ENCODE measurements around the gene HDDC3.
A peak's percentile ranks its signal among the peaks of the same experiment; 100 is the strongest.

Gene HDDC3

GRCh38 chr15:90884719-90885431 lies 47.5 kb downstream of the HDDC3 start:
- peak overlapping the region; percentile 77 for H4K8ac ChIP-seq (ENCODE audit: low read length)
- peak overlapping the region; percentile 92 for H4K91ac ChIP-seq (ENCODE audit: low read length)
- no peak overlapping the region for H3K23ac ChIP-seq (ENCODE audit: low read length in 2 of 2)
- H3K18ac ChIP-seq (ENCODE audit: low read depth in 1 of 2, low read length in 2 of 2): peak overlapping the region; percentile 77 to 92
- H3K79me1 ChIP-seq (replicated peaks; ENCODE audit: low read length, poor library complexity, severe bottlenecking): peaks cover 14% of the 10 kb centered on the region
- H3K27me3 ChIP-seq (ENCODE audit: control insufficient read depth in 1 of 2, insufficient read depth in 1 of 2, low read length in 2 of 2): no peaks in the 10 kb centered on the region
- peak overlapping the region in 1 of 2 experiments; percentile 97 for H3K14ac ChIP-seq (ENCODE audit: low read length in 2 of 2)
- peak overlapping the region; percentile 99 for H2BK120ac ChIP-seq (ENCODE audit: low read depth, low read length)
- H3K36me3 ChIP-seq (ENCODE audit: control insufficient read depth in 1 of 2, insufficient read depth in 2 of 2, low read depth in 1 of 2, low read length in 2 of 2): peaks cover 45 to 53% of the 10 kb centered on the region in 2 experiments
- H2BK12ac ChIP-seq (ENCODE audit: low read length in 2 of 2): peak overlapping the region in 1 of 2 experiments; percentile 86
- H2BK5ac ChIP-seq (ENCODE audit: low read depth, low read length, poor library complexity, severe bottlenecking): no peak overlapping the region
- H3K4me3 ChIP-seq (ENCODE audit: insufficient read depth in 1 of 2, low read depth in 1 of 2, low read length in 2 of 2): peak overlapping the region; percentile 55 to 78
- H3K4me1 ChIP-seq (ENCODE audit: control insufficient read depth, insufficient read depth, low read depth, low read length): peaks cover 30% of the 10 kb centered on the region
- peak overlapping the region; percentile 93 for H3K9ac ChIP-seq (ENCODE audit: low read length)
- no peak overlapping the region for H3K27ac ChIP-seq (ENCODE audit: low read length, poor library complexity, severe bottlenecking)
- H2BK15ac ChIP-seq (ENCODE audit: low read depth, poor library complexity, severe bottlenecking): peak overlapping the region; percentile 96
- 71% methylated on average over 15 of the region's 16 CpGs for WGBS
- peak overlapping the region; percentile 0 for H2AK5ac ChIP-seq (ENCODE audit: low read length, severe bottlenecking)
- H3K4ac ChIP-seq (ENCODE audit: low read depth in 1 of 2, low read length in 2 of 2): peak overlapping the region; percentile 45 to 88
- peak overlapping the region; percentile 76 for H3K4me2 ChIP-seq (ENCODE audit: low read length, poor library complexity, severe bottlenecking)
- H3K9me3 ChIP-seq (ENCODE audit: control insufficient read depth, low read length): no peaks in the 10 kb centered on the region
- H2AFZ ChIP-seq (ENCODE audit: low read depth, low read length): peak overlapping the region; percentile 33
- peak; percentile 10 for DNase-seq

- WGBS: 9% methylated on average over 57 of the region's 58 CpGs
- Histone ChIP-seq H2BK5ac (ENCODE audit: low read depth, low read length, poor library complexity, severe bottlenecking) (no peak within 1 kb of the TSS), H3K4me3 (ENCODE audit: insufficient read depth in 1 of 2, low read depth in 1 of 2, low read length in 2 of 2) (peak within 1 kb of the TSS; percentile 55 to 78), H2AK5ac (ENCODE audit: low read length, severe bottlenecking) (peak within 1 kb of the TSS; percentile 0), H2BK15ac (ENCODE audit: low read depth, poor library complexity, severe bottlenecking) (peak within 1 kb of the TSS; percentile 96), H3K79me1 (replicated peaks; ENCODE audit: low read length, poor library complexity, severe bottlenecking) (peaks cover 15% of the 10 kb centered on the region), H3K9me3 (ENCODE audit: control insufficient read depth, low read length) (no peaks in the 10 kb centered on the region), H3K14ac (ENCODE audit: low read length in 2 of 2) (peak within 1 kb of the TSS in 1 of 2 experiments; percentile 97), H3K36me3 (ENCODE audit: control insufficient read depth in 1 of 2, insufficient read depth in 2 of 2, low read depth in 1 of 2, low read length in 2 of 2) (peaks cover 46 to 54% of the 10 kb centered on the region in 2 experiments), H4K91ac (ENCODE audit: low read length) (peak within 1 kb of the TSS; percentile 92), H3K27me3 (ENCODE audit: control insufficient read depth in 1 of 2, insufficient read depth in 1 of 2, low read length in 2 of 2) (no peaks in the 10 kb centered on the region), H3K9ac (ENCODE audit: low read length) (peak within 1 kb of the TSS; percentile 93), H2BK120ac (ENCODE audit: low read depth, low read length) (peak within 1 kb of the TSS; percentile 99), H2AFZ (ENCODE audit: low read depth, low read length) (peak within 1 kb of the TSS; percentile 57), H4K8ac (ENCODE audit: low read length) (peak within 1 kb of the TSS; percentile 98), H3K27ac (ENCODE audit: low read length, poor library complexity, severe bottlenecking) (peak within 1 kb of the TSS; percentile 12), H3K4me1 (ENCODE audit: control insufficient read depth, insufficient read depth, low read depth, low read length) (peaks cover 24% of the 10 kb centered on the region), H3K4ac (ENCODE audit: low read depth in 1 of 2, low read length in 2 of 2) (peak within 1 kb of the TSS; percentile 88 to 92), H2BK12ac (ENCODE audit: low read length in 2 of 2) (peak within 1 kb of the TSS in 1 of 2 experiments; percentile 86), H3K18ac (ENCODE audit: low read depth in 1 of 2, low read length in 2 of 2) (peak within 1 kb of the TSS; percentile 85 to 92), H3K4me2 (ENCODE audit: low read length, poor library complexity, severe bottlenecking) (peak within 1 kb of the TSS; percentile 76), H3K23ac (ENCODE audit: low read length in 2 of 2) (no peak within 1 kb of the TSS)
- DNase-seq: peak; percentile 56
Observed at GRCh38 chr15:90883976-90884718, 48.2 kb downstream of the HDDC3 start, which contains the start of gene FES. TSS of gene FES (plus strand) at chr15:90884504. CDS start at chr15:90885046, 542 bp downstream.

- H4K91ac ChIP-seq (ENCODE audit: low read length): peak overlapping the region; percentile 80
- peak overlapping the region; percentile 12 for H3K27ac ChIP-seq (ENCODE audit: low read length, poor library complexity, severe bottlenecking)
- peak overlapping the region; percentile 99 for H2BK120ac ChIP-seq (ENCODE audit: low read depth, low read length)
- peaks cover 17% of the 10 kb centered on the region for H3K79me1 ChIP-seq (replicated peaks; ENCODE audit: low read length, poor library complexity, severe bottlenecking)
- peak overlapping the region in 1 of 2 experiments; percentile 78 for H3K4me3 ChIP-seq (ENCODE audit: insufficient read depth in 1 of 2, low read depth in 1 of 2, low read length in 2 of 2)
- peaks cover 24% of the 10 kb centered on the region for H3K4me1 ChIP-seq (ENCODE audit: control insufficient read depth, insufficient read depth, low read depth, low read length)
- H3K18ac ChIP-seq (ENCODE audit: low read depth in 1 of 2, low read length in 2 of 2): peak overlapping the region; percentile 74 to 85
- H2BK15ac ChIP-seq (ENCODE audit: low read depth, poor library complexity, severe bottlenecking): no peak overlapping the region
- no peak overlapping the region for H2AFZ ChIP-seq (ENCODE audit: low read depth, low read length)
- no peaks in the 10 kb centered on the region for H3K27me3 ChIP-seq (ENCODE audit: control insufficient read depth in 1 of 2, insufficient read depth in 1 of 2, low read length in 2 of 2)
- DNase-seq: peak; percentile 19
- H3K9ac ChIP-seq (ENCODE audit: low read length): peak overlapping the region; percentile 93
- peak overlapping the region; percentile 76 for H3K4me2 ChIP-seq (ENCODE audit: low read length, poor library complexity, severe bottlenecking)
- WGBS: 86% methylated on average over 6 of the region's 7 CpGs
- H4K8ac ChIP-seq (ENCODE audit: low read length): peak overlapping the region; percentile 98
- H3K36me3 ChIP-seq (ENCODE audit: control insufficient read depth in 1 of 2, insufficient read depth in 2 of 2, low read depth in 1 of 2, low read length in 2 of 2): peaks cover 52 to 56% of the 10 kb centered on the region in 2 experiments
- H2BK5ac ChIP-seq (ENCODE audit: low read depth, low read length, poor library complexity, severe bottlenecking): no peak overlapping the region
- H3K23ac ChIP-seq (ENCODE audit: low read length in 2 of 2): no peak overlapping the region
- no peak overlapping the region for H2BK12ac ChIP-seq (ENCODE audit: low read length in 2 of 2)
- no peaks in the 10 kb centered on the region for H3K9me3 ChIP-seq (ENCODE audit: control insufficient read depth, low read length)
- H3K4ac ChIP-seq (ENCODE audit: low read depth in 1 of 2, low read length in 2 of 2): peak overlapping the region in 1 of 2 experiments; percentile 88
- H2AK5ac ChIP-seq (ENCODE audit: low read length, severe bottlenecking): no peak overlapping the region
- H3K14ac ChIP-seq (ENCODE audit: low read length in 2 of 2): no peak overlapping the region
Observed at GRCh38 chr15:90883526-90883975, 48.8 kb downstream of the HDDC3 start.

All from mesenchymal stem cell (in vitro differentiated cells and primary cell).